H1 (cell line): Measurements from ENCODE around the gene GPX4. TPM values are rescaled to one million over a fixed set of nuclear protein-coding genes. Genes with fewer than 3 reads are reported as not detected.

Experiments used
- CTCF ChIA-PET: fragments of 300-600 bp; sonication (Branson Sonifier 250); formaldehyde crosslinking; loops from one replicate; lab custom pipeline; 2021; ENCODE audit not compliant: partially characterized antibody; lab: Charles Lee
- POLR2A ChIA-PET: fragments of 300-600 bp; sonication (Branson Sonifier 250); formaldehyde crosslinking; loops from one replicate; lab custom pipeline; 2021; ENCODE audit warnings: inconsistent platforms; ENCODE audit not compliant: partially characterized antibody; lab: Charles Lee
- DNase-seq, 2 experiments: peaks; one replicate each; pipeline versions ENCODE4 v3.0.0 to v3.0.0-alpha.2; 2010 to 2022; ENCODE audit warnings: low spot score in 2 of 2, low read depth in 1 of 2, mixed read lengths in 1 of 2
- FAIRE-seq: peaks from 2 replicates; lab custom pipeline; 2011; peaks lifted over from hg19 to GRCh38; lab: Jason Lieb, UNC
- H2AFZ ChIP-seq: 2 replicates; pipeline ENCODE4 v1.8.1; 2012; ENCODE audit warnings: low read length, inconsistent platforms
- H2AK5ac ChIP-seq: 2 replicates; pipeline ENCODE4 v1.6.1; 2013; ENCODE audit warnings: low read depth, low read length
- H2BK120ac ChIP-seq: replicated peaks from 2 replicates; pipeline ENCODE3; 2013; ENCODE audit warnings: low read depth, low read length, inconsistent platforms
- H2BK12ac ChIP-seq: 2 replicates; pipeline ENCODE4 v1.6.1; 2013; ENCODE audit warnings: low read depth, low read length
- H2BK15ac ChIP-seq: 2 replicates; pipeline ENCODE4 v1.6.1; 2013; ENCODE audit warnings: low read length
- H2BK20ac ChIP-seq: 2 replicates; pipeline ENCODE4 v1.6.1; 2013; ENCODE audit warnings: low read length
- H2BK5ac ChIP-seq: 2 replicates; pipeline ENCODE4 v1.6.1; 2013; ENCODE audit warnings: low read depth, low read length
- H3K14ac ChIP-seq: 2 replicates; pipeline ENCODE4 v1.6.1; 2013; ENCODE audit warnings: inconsistent platforms; ENCODE audit not compliant: insufficient read length
- H3K18ac ChIP-seq: 2 replicates; pipeline ENCODE4 v1.6.1; 2013; ENCODE audit warnings: low read length; ENCODE audit errors: extremely low read depth
- H3K23ac ChIP-seq: 2 replicates; pipeline ENCODE4 v1.6.1; 2013; ENCODE audit warnings: inconsistent platforms; ENCODE audit not compliant: insufficient read length
- H3K23me2 ChIP-seq: 2 replicates; pipeline ENCODE4 v1.6.1; 2013; ENCODE audit warnings: low read depth, low read length
- H3K27ac ChIP-seq: 2 replicates; pipeline ENCODE4 v1.6.1; 2011; ENCODE audit warnings: low read depth, low read length, inconsistent platforms
- H3K27me3 ChIP-seq, 4 experiments: replicated peaks in 1 of 4; 1 replicate in 1 of 4; 2 replicates in 3 of 4; pipeline versions ENCODE4 v1.6.1 to v1.8.1; 2011 to 2013; ENCODE audit warnings: low read length in 3 of 4, mild to moderate bottlenecking in 3 of 4, inconsistent platforms in 2 of 4, mixed read lengths in 2 of 4, moderate library complexity in 1 of 4; ENCODE audit not compliant: control insufficient read depth in 3 of 4, insufficient read depth in 3 of 4; ENCODE audit errors: extremely low read depth in 1 of 4
- H3K36me3 ChIP-seq, 4 experiments: 2 replicates each; pipeline versions ENCODE4 v1.6.1 to v1.8.1; 2011 to 2013; ENCODE audit warnings: mild to moderate bottlenecking in 4 of 4, low read length in 3 of 4, moderate library complexity in 2 of 4, control low read depth in 1 of 4, inconsistent platforms in 1 of 4; ENCODE audit not compliant: insufficient read depth in 4 of 4, control insufficient read depth in 2 of 4
- H3K4ac ChIP-seq: replicated peaks from 2 replicates; pipeline ENCODE3; 2013; ENCODE audit warnings: low read length, low read depth, mixed read lengths, inconsistent platforms; ENCODE audit not compliant: insufficient read length
- H3K4me1 ChIP-seq, 4 experiments: replicated peaks in 1 of 4; 1 replicate in 1 of 4; 2 replicates in 3 of 4; pipeline versions ENCODE4 v1.6.1 to v1.8.1; 2011 to 2013; ENCODE audit warnings: low read length in 3 of 4, inconsistent platforms in 2 of 4, mixed read lengths in 1 of 4; ENCODE audit not compliant: insufficient read depth in 4 of 4, control insufficient read depth in 3 of 4
- H3K4me2 ChIP-seq, 2 experiments: 2 replicates each; pipeline versions ENCODE4 v1.6.1 to v1.8.1; 2011 to 2013; ENCODE audit warnings: low read depth in 2 of 2, low read length in 2 of 2, control low read depth in 1 of 2, inconsistent platforms in 1 of 2, mild to moderate bottlenecking in 1 of 2; ENCODE audit not compliant: insufficient read depth in 1 of 2
- H3K4me3 ChIP-seq, 4 experiments: fragments of 200-600, 300-600 bp in 1 of 4; sonication (generic), shearing (Covaris generic), sonication (Bioruptor Twin) in 1 of 4; 2 replicates each; pipeline versions ENCODE4 v1.5.1 to v1.8.1; 2011 to 2016; ENCODE audit warnings: low read length in 4 of 4, low read depth in 3 of 4, control low read depth in 2 of 4, inconsistent platforms in 2 of 4, mild to moderate bottlenecking in 2 of 4, mixed read lengths in 1 of 4, moderate library complexity in 1 of 4; ENCODE audit not compliant: insufficient read depth in 2 of 4; ENCODE audit errors: extremely low read depth in 1 of 4
- H3K56ac ChIP-seq: replicated peaks from 2 replicates; pipeline ENCODE3; 2013; ENCODE audit warnings: low read depth, mild to moderate bottlenecking, mixed read lengths, low read length, inconsistent platforms; ENCODE audit not compliant: insufficient read length
- H3K79me1 ChIP-seq: 2 replicates; pipeline ENCODE4 v1.6.1; 2013; ENCODE audit warnings: low read depth, low read length, control low read depth
- H3K79me2 ChIP-seq, 2 experiments: 2 replicates each; pipeline versions ENCODE4 v1.6.1 to v1.8.1; 2012 to 2013; ENCODE audit warnings: low read length in 2 of 2, mild to moderate bottlenecking in 2 of 2, inconsistent platforms in 1 of 2; ENCODE audit not compliant: insufficient read depth in 2 of 2, control insufficient read depth in 1 of 2
- H3K9ac ChIP-seq, 4 experiments: replicated peaks in 1 of 4; 1 replicate in 1 of 4; 2 replicates in 3 of 4; pipeline versions ENCODE4 v1.6.1 to v1.8.1; 2011 to 2013; ENCODE audit warnings: low read depth in 3 of 4, low read length in 3 of 4, control low read depth in 2 of 4, mild to moderate bottlenecking in 2 of 4, moderate library complexity in 2 of 4, inconsistent platforms in 1 of 4; ENCODE audit errors: extremely low read depth in 1 of 4
- H3K9me3 ChIP-seq, 2 experiments: 2 replicates each; pipeline versions ENCODE4 v1.6.1 to v1.8.1; 2012 to 2013; ENCODE audit warnings: mild to moderate bottlenecking in 2 of 2, moderate library complexity in 2 of 2, control low read depth in 1 of 2, inconsistent platforms in 1 of 2, low read depth in 1 of 2, low read length in 1 of 2, mixed read lengths in 1 of 2; ENCODE audit not compliant: insufficient read depth in 2 of 2
- H4K20me1 ChIP-seq, 2 experiments: replicated peaks in 1 of 2; 2 replicates each; pipeline versions ENCODE3 to v1.8.1; 2011 to 2013; ENCODE audit warnings: inconsistent platforms in 2 of 2, low read length in 2 of 2, mild to moderate bottlenecking in 1 of 2; ENCODE audit not compliant: insufficient read depth in 2 of 2, control insufficient read depth in 1 of 2
- H4K5ac ChIP-seq: 2 replicates; pipeline ENCODE4 v1.6.1; 2013; ENCODE audit warnings: low read length, low read depth, mixed read lengths, inconsistent platforms; ENCODE audit not compliant: insufficient read length
- H4K8ac ChIP-seq: 2 replicates; pipeline ENCODE4 v1.8.0; 2013; ENCODE audit warnings: mild to moderate bottlenecking, moderate library complexity, low read length, inconsistent platforms; ENCODE audit not compliant: insufficient read depth; ENCODE audit errors: extremely low read depth
- H4K91ac ChIP-seq: replicated peaks from 2 replicates; pipeline ENCODE3; 2013; ENCODE audit warnings: low read length, mixed read lengths, inconsistent platforms; ENCODE audit not compliant: insufficient read length
- BCL11A ChIP-seq, 2 experiments: IDR thresholded peaks; one replicate each; pipeline ENCODE4 v1.6.1; 2011; ENCODE audit warnings: low read depth in 2 of 2, low read length in 2 of 2, mild to moderate bottlenecking in 2 of 2
- CBX5 ChIP-seq: fragments of 300-800, 300-1000 bp; sonication (generic); IDR thresholded peaks from 2 replicates; pipeline ENCODE4 v1.7.1; 2016; ENCODE audit warnings: antibody characterized with exemption, low read length, low read depth
- CEBPB ChIP-seq: IDR thresholded peaks from 2 replicates; pipeline ENCODE4 v1.6.1; 2012; ENCODE audit warnings: low read depth, low read length
- CHD2 ChIP-seq: IDR thresholded peaks from 2 replicates; pipeline ENCODE4 v1.6.1; 2012; ENCODE audit warnings: low read length, improper control_type of control experiment
- CREB1 ChIP-seq: IDR thresholded peaks from 2 replicates; pipeline ENCODE4 v1.6.1; 2012; ENCODE audit warnings: inconsistent platforms
- CTBP2 ChIP-seq: IDR thresholded peaks from 2 replicates; pipeline ENCODE4 v1.7.0; 2011; ENCODE audit warnings: borderline replicate concordance, mild to moderate bottlenecking, moderate library complexity, mixed read lengths, low read length; ENCODE audit not compliant: insufficient read depth, insufficient read length
- E2F6 ChIP-seq: IDR thresholded peaks from 2 replicates; pipeline ENCODE4 v1.6.1; 2012; ENCODE audit warnings: inconsistent platforms
- EP300 ChIP-seq, 2 experiments: IDR thresholded peaks; 1 replicate in 1 of 2; 2 replicates in 1 of 2; pipeline ENCODE4 v1.6.1; 2011 to 2012; ENCODE audit warnings: low read depth in 2 of 2, low read length in 2 of 2, mild to moderate bottlenecking in 2 of 2, borderline replicate concordance in 1 of 2, inconsistent platforms in 1 of 2, moderate library complexity in 1 of 2
- HDAC6 ChIP-seq: IDR thresholded peaks from one replicate; pipeline ENCODE4 v1.7.1; 2012; ENCODE audit warnings: low read depth, mild to moderate bottlenecking, inconsistent platforms, low read length, moderate library complexity
- POU5F1 ChIP-seq: IDR thresholded peaks from 2 replicates; pipeline ENCODE4 v1.6.1; 2011; ENCODE audit warnings: low read depth, mild to moderate bottlenecking, low read length, moderate library complexity
- SAP30 ChIP-seq: fragments of 300-600 bp; sonication (generic); IDR thresholded peaks from 2 replicates; pipeline ENCODE4 v1.7.1; 2012; ENCODE audit warnings: low read length, moderate library complexity, mild to moderate bottlenecking, inconsistent platforms; ENCODE audit not compliant: insufficient read depth, insufficient replicate concordance
- TAF1 ChIP-seq: IDR thresholded peaks from 2 replicates; pipeline ENCODE4 v1.6.1; 2011; ENCODE audit warnings: mild to moderate bottlenecking, low read depth, low read length
- TBP ChIP-seq: IDR thresholded peaks from 2 replicates; pipeline ENCODE4 v1.6.1; 2011; ENCODE audit warnings: low read depth, low read length, improper control_type of control experiment
- WGBS, 2 experiments: shearing (Covaris generic) in 1 of 2; methylation state at CpG; one replicate each; pipeline versions ENCODE4 v1.1.6 to v1.1.7; 2013 to 2015; ENCODE audit warnings: low lambda C conversion rate in 2 of 2, mixed read lengths in 2 of 2, inconsistent platforms in 1 of 2, low coverage in 1 of 2, missing lambda C conversion rate in 1 of 2; ENCODE audit not compliant: insufficient replicate concordance in 2 of 2, insufficient coverage in 1 of 2, insufficient read length in 1 of 2; ENCODE audit errors: extremely low coverage in 1 of 2, missing lambda C conversion rate in 1 of 2; 5-methylcytosine and 5-hydroxymethylcytosine counted together
- polyA plus RNA-seq, 7 experiments: library from polyadenylated mRNA; depleted of rRNA in 3 of 7; stranded (reverse) in 5 of 7; unstranded in 2 of 7; fragments of >200 nt in 5 of 7; fragments of 200-250 nt in 2 of 7; gene quantifications; 1 replicate in 5 of 7; 2 replicates in 1 of 7; 4 replicates in 1 of 7; pipeline versions ENCODE4 v1.2.1 to v1.2.3, GENCODE V29; 2011 to 2013; ENCODE audit warnings: missing spikeins in 2 of 7, mixed read lengths in 2 of 7
- total RNA-seq: library from RNA; stranded (reverse); fragmentation: NEBNext Ultra II Directional; extraction: Animal tissue kit (Norgen Biotek cat#: 25700); gene quantifications from 2 replicates; pipeline ENCODE4 v1.2.1, GENCODE V29; 2021

Gene GPX4
- total and polyA plus RNA-seq, 2 of the 8 experiments (the other 6 are each of a cell fraction or from before 2014, with no cell fraction given) = 342 to 693 TPM

GRCh38 chr19:1089891-1090290, 13.9 kb upstream of the GPX4 start:
- Histone ChIP-seq H4K91ac (no peak overlapping the region), H3K27ac (no peak overlapping the region), H2BK5ac (no peak overlapping the region), H3K18ac (no peak overlapping the region), H3K23ac (no peak overlapping the region), H3K9me3 (no peaks in the 10 kb centered on the region), H3K56ac (no peak overlapping the region), H2AFZ (no peak overlapping the region), H3K27me3 (no peaks in the 10 kb centered on the region; a peak in 1 of 7 replicates), H3K4me3 (no peak overlapping the region), H3K79me1 (peaks cover 10% of the 10 kb centered on the region), H2BK12ac (no peak overlapping the region), H3K9ac (no peak overlapping the region), H3K36me3 (peaks cover 4 to 51% (median 21%) of the 10 kb centered on the region in 4 experiments; a peak in 7 of 8 replicates), H2BK20ac (no peak overlapping the region), H2AK5ac (no peak overlapping the region), H4K8ac (no peak overlapping the region), H3K79me2 (peaks cover 8 to 18% of the 10 kb centered on the region in 2 experiments), H3K14ac (no peak overlapping the region), H2BK15ac (no peak overlapping the region), H4K20me1 (peaks cover 11 to 25% of the 10 kb centered on the region in 2 experiments), H3K4me2 (no peak overlapping the region), H2BK120ac (no peak overlapping the region), H3K4me1 (peaks cover 0 to 8% (median 5%) of the 10 kb centered on the region in 4 experiments; a peak in 4 of 7 replicates), H3K4ac (no peak overlapping the region), H3K23me2 (peaks cover 4% of the 10 kb centered on the region), H4K5ac (no peak overlapping the region)
- WGBS, 2 experiments = 84% methylated on average over 5 of the region's 22 CpGs; no CpG with 5 or more reads in 1 of the 2 experiments
- ChIA-PET CTCF (interaction anchor here (1.0 to 3.0 kb wide), 4 partner anchors 14 to 211 kb away, joined by 3 to 10 read pairs (median 8); no protein-coding TSS in a partner anchor), POLR2A (interaction anchor here (0.6 to 8.7 kb wide), 10 partner anchors 9 to 179 kb away, joined by 3 to 116 read pairs (median 4); partner anchors contain the start of genes ARHGAP45, CIRBP and GPX4)
- no peak for FAIRE-seq
- DNase-seq = no peak
- no peak for TF ChIP-seq POU5F1
- TF ChIP-seq CEBPB = no peak
- TF ChIP-seq EP300 (IDR thresholded peaks at IDR 0.05; ENCODE audit: borderline replicate concordance in 1 of 2, low read depth in 2 of 2, low read length in 2 of 2) = no peak
- TF ChIP-seq CBX5 = no peak
- no peak for TF ChIP-seq E2F6
- no peak for TF ChIP-seq CTBP2
- TF ChIP-seq TAF1 = no peak
- TF ChIP-seq HDAC6 = no peak
- no peak for TF ChIP-seq SAP30
- no peak for TF ChIP-seq CREB1
- no peak for TF ChIP-seq BCL11A (IDR thresholded peaks at IDR 0.05; ENCODE audit: low read depth in 2 of 2, low read length in 2 of 2)
- TF ChIP-seq CHD2 = no peak
- TF ChIP-seq TBP = no peak
